ENCODE data around the gene RAB1B. TPM values are rescaled to one million over a fixed set of nuclear protein-coding genes. Genes with fewer than 3 reads are reported as not detected.

The RAB1B gene
- total RNA-seq, 6 donors from 2014 or later: 34.6 to 173 (median 122) TPM

DNA sequence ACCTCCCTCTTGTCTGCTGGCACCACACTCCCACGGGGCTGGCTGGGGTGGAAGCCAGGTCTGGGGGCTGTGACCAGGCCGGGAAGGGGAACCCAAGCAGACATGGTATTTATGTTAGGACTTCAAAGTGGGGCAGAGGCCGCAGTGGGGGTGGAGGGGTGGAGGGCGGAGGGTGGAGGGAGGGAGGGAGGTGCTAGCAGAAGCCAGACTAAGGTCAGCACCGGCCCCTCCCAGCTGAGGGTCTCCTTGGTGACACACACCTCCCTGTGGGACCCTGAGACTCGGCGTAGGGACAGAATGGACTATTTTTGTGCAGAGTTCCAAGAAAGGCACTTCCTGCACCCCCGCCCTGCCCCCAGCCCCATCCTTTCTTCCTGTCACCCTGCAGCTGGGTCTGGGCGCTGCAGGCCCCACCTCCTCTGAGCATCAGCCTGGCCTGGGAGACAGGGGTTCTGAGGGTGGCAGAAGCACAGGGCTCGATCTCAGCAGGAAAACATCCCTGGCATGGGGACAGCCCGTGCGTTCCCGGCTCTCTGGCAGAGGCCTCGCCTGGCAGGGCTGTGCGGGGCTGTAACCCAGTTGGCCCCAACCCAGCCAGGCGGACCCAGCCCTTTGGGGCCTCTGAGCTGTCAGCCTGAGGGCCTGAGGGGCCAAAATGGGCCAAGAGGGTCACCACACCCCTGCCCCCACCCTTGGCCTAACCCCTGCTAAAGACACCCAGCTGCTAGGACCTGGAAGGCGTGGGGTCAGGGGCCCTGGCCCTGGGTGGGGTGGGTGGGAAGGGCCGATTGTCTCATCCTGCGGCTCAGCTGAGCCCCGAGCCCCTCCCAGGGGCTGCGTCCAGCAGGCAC lies 58.0 kb downstream of the RAB1B start:
- ATAC-seq (ENCODE audit: low FRiP score in 2 of 2): peak in 1 of 2 donors; percentile 57
- DNase-seq: peak in 1 of 2 donors; percentile 78

More for the DNA sequence above, 58.0 kb downstream of the RAB1B start:
- Histone ChIP-seq H3K27ac (peak overlapping the region; percentile 48 to 67 (median 58)), H3K4me3 (no peak overlapping the region), H3K27me3 (no peaks in the 10 kb centered on the region), H3K4me1 (peaks cover 25 to 32% (median 27%) of the 10 kb centered on the region in 4 donors), H3K36me3 (no peaks in the 10 kb centered on the region), H3K9me3 (no peaks in the 10 kb centered on the region)
- no peak for TF ChIP-seq POLR2AphosphoS5 (IDR thresholded peaks at IDR 0.05)
- TF ChIP-seq CTCF (IDR thresholded peaks at IDR 0.05): no peak
- no peak for TF ChIP-seq POLR2A (IDR thresholded peaks at IDR 0.05)
- no peak for TF ChIP-seq EP300 (IDR thresholded peaks at IDR 0.05)
- 49 to 53% methylated on average over 2 to 19 of the region's 21 CpGs for WGBS, 2 donors

Other genes with a start within 250 kb of the RAB1B start
- 1 to 10 TPM in 4 of 6 donors, under 1 TPM in 1, not detected in 1; 0.79 to 6.1 (median 3.0) TPM for gene CATSPER1, start 242.2 kb upstream of the RAB1B start, total RNA-seq
- gene GAL3ST3, start 219.5 kb upstream of the RAB1B start, total RNA-seq: 1 to 10 TPM in 1 of 6 donors, not detected in 5; 2.4 TPM
- 100 to 1,000 TPM; 142 to 193 (median 173) TPM for gene SF3B2, start 216.3 kb upstream of the RAB1B start, total RNA-seq
- gene PACS1, start 198.4 kb upstream of the RAB1B start, total RNA-seq: 100 to 1,000 TPM in 1 of 6 donors, 10 to 100 TPM in 5; 39.8 to 123 (median 51.1) TPM
- 10 to 100 TPM; 24.1 to 41.0 (median 34.4) TPM for gene KLC2, start 10.9 kb upstream of the RAB1B start, total RNA-seq
- 1 to 10 TPM in 4 of 6 donors, not detected in 2; 1.4 to 2.0 (median 1.6) TPM for gene CNIH2, start 9.5 kb downstream of the RAB1B start, total RNA-seq
- gene YIF1A, start 20.5 kb downstream of the RAB1B start, total RNA-seq: 100 to 1,000 TPM in 1 of 6 donors, 10 to 100 TPM in 5; 25.1 to 107 (median 68.2) TPM
- 1 to 10 TPM in 1 of 6 donors, under 1 TPM in 1, not detected in 4; 0.29 to 1.9 TPM for gene TMEM151A, start 23.3 kb downstream of the RAB1B start, total RNA-seq
- gene CD248, start 48.4 kb downstream of the RAB1B start, total RNA-seq: 10 to 100 TPM in 2 of 6 donors, 1 to 10 TPM in 3, under 1 TPM in 1; 0.59 to 85.6 (median 6.5) TPM
- 10 to 100 TPM in 1 of 6 donors, 1 to 10 TPM in 5; 5.2 to 19.0 (median 8.9) TPM for gene RIN1, start 67.8 kb downstream of the RAB1B start, total RNA-seq
- 10 to 100 TPM; 34.8 to 63.8 (median 37.1) TPM for gene BRMS1, start 76.5 kb downstream of the RAB1B start, total RNA-seq
- 10 to 100 TPM; 15.7 to 48.9 (median 27.4) TPM for gene B4GAT1, start 79.0 kb downstream of the RAB1B start, total RNA-seq
- 10 to 100 TPM in 5 of 6 donors, 1 to 10 TPM in 1; 8.3 to 20.5 (median 13.1) TPM for gene SLC29A2, start 103.1 kb downstream of the RAB1B start, total RNA-seq
- not detected for gene NPAS4, start 152.4 kb downstream of the RAB1B start, total RNA-seq
- 10 to 100 TPM; 25.3 to 44.8 (median 33.0) TPM for gene MRPL11, start 170.2 kb downstream of the RAB1B start, total RNA-seq
- gene PELI3, start 198.3 kb downstream of the RAB1B start, total RNA-seq: 10 to 100 TPM; 14.9 to 19.6 (median 16.9) TPM
- 10 to 100 TPM; 19.3 to 79.6 (median 44.9) TPM for gene DPP3, start 211.8 kb downstream of the RAB1B start, total RNA-seq
- gene BBS1, start 242.0 kb downstream of the RAB1B start, total RNA-seq: 100 to 1,000 TPM in 1 of 6 donors, 10 to 100 TPM in 5; 26.0 to 145 (median 44.8) TPM